Dermis microvascular lymphatic vessel endothelial cell (primary cell): ENCODE results near the gene LMLN. TPM values are rescaled to one million over a fixed set of nuclear protein-coding genes. Genes with fewer than 3 reads are reported as not detected.
"Not testable (repeated sequence)": the region's sequence is repeated elsewhere in the genome, so short reads cannot be mapped to it uniquely, and the experiment has no call there.

Experiments used
- DNase-seq, 2 donors: peaks; one replicate each; pipeline versions ENCODE4 v3.0.0 to v3.0.0-alpha.2; 2010; ENCODE audit warnings: low read depth in 2 of 2
- total RNA-seq: library from RNA; depleted of rRNA; stranded (reverse); fragments of >200 nt; gene quantifications from 2 replicates; pipeline ENCODE4 v1.2.1, GENCODE V29; 2014

The LMLN gene
- total RNA-seq = 3.3 and 3.7 TPM in 2 replicates

DNA sequence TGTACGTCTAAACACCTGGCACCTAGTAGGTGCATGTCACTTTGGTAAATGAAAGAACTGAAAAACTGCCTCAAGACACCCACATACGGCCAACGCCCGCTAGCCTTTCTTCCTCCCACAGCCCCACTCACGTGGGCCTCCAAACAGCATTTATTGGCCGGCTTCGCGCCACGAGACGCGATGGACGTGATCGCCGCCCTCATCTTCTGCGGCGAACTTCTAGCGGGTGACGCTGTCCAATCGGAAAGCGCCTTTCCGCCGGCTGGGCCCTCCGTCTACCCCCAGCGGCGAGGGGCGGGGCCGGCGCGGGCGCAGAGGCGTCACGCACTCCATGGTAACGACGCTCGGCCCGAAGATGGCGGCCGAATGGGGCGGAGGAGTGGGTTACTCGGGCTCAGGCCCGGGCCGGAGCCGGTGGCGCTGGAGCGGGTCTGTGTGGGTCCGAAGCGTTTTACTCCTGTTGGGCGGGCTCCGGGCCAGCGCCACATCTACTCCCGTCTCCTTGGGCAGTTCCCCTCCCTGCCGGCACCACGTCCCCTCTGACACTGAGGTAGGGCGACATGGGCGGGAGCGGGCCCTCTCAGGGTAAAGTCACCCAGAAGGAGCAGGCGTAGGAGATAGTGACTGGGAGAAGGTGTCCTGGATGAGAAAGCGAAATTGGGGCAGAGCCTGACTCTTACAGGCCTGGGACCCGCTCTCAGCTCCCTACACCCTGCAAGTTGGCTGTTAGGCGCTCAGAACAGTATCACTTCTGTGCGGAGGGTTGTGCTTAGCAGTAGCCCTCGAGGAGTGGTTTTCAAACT, at the start of gene LMLN:
TSS of gene LMLN (plus strand) at position 327 of the 803 bp plus-strand sequence. CDS start at position 356, 29 bp downstream.
- peak; percentile 89 to 97 for DNase-seq

DNA sequence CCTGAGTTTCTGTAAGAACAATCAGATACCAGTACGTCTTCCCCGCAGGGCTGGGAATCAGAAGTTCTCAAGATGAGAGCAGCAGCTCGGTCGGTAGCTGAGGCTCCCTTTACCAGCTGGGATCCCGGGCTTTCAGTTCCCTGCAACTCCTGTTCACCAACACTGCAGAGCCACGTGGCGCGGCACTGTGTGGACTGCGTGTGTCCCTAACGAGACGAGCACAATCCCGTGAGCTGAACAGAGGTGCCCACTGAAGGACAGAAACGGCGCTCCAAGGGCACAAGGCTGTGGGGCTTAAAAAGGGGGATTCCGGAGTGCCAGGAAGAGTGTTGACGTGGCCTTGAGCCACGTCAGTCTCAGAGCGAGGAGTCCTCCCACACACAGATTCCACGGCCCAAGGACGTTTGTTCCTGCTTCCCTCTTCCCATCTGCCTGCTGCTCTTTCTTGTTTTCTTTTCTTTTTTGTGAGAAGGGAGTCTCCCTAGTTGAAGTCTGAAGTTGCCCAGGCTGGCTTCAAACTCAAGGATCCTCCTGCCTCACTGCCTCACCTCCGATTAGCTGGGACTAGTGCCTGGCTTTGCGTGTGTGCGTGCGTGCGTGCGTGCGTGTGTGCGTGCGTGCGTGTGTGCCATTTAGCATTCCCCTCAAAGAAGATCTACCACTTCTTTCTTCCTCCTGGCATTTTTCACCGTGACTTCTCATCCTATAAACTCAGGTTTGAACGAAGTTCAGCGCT, 47.1 kb upstream of the LMLN start:
- DNase-seq = no peak

DNA sequence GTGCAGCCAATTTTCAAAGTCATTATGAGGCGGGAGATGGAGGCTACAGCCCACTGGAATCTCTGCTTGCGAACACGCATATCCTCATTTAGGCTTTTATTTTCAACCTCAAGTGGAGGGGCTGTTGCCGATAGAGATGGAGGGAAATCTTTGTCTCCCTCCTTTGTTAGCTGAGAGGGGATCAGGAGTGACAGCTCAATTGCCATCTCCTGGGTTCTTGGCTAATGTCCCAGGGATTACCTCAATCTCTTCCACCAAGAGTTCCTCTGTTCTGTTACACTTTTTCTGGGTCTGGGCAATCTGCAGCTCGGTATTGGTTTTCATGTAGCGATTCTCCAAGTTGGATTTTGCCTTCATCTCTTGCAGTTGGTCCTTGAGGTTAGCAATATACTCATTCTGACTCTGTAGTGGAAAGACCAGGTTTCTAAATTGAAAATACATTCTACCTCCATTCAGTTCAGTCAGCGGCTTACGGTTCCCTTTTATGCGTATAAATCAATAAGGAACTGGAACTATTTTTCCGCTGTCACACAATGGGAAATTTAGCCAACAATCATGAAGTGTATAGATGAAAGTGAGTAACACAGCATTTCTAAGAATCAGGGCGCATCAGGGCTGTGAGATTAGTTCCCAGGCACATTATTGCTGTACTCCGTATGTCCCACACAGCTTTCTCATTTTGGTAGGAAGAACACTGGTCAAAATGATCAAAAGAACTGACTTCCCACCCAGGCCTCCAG, 46.2 kb upstream of the LMLN start:
- no peak for DNase-seq

DNA sequence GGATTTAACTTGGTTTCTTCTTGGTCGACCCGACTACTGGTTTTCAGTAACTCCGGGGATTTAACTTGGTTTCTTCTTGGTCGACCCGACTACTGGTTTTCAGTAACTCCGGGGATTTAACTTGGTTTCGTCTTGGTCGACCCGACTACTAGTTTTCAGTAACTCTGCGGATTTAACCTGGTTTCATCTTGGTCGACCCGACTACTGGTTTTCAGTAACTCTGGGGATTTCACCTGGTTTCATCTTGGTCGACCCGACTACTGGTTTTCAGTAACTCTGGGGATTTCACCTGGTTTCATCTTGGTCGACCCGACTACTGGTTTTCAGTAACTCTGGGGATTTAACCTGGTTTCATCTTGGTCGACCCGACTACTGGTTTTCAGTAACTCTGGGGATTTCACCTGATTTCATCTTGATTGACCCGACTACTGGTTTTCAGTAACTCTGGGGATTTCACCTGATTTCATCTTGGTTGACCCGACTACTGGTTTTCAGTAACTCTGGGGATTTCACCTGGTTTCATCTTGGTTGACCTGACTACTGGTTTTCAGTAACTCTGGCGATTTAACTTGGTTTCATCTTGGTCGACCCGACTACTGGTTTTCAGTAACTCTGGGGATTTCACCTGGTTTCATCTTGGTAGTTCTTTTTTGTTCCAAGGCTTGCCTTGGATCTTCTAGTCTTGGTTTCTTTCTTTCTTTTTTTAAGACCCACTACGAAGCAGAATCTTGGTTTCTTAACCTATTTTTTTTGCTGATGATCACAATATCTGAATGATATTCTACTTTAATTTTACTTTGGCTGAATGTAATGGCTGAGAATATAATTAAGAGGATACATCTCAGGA, 38.4 kb upstream of the LMLN start:
- not testable (repeated sequence) for DNase-seq

GRCh38 chr3:197926418-197926817, 33.6 kb upstream of the LMLN start:
- no peak for DNase-seq

DNA sequence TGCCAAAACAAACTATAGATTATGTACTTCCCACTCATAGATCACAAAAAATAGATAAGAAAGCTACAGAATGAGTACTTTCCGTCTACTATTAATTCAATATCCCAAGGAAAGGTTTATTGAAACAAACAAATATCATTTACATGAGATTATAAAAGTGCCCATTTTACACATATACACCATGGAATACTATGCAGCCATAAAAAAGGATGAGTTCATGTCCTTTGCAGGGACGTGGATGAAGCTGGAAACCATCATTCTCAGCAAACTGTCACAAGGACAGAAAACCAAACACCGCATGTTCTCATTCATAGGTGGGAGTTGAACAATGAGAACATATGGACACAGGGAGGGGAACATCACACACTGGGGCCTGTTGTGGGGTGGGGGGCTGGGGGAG, 32.4 kb upstream of the LMLN start:
- not testable (repeated sequence) for DNase-seq

DNA sequence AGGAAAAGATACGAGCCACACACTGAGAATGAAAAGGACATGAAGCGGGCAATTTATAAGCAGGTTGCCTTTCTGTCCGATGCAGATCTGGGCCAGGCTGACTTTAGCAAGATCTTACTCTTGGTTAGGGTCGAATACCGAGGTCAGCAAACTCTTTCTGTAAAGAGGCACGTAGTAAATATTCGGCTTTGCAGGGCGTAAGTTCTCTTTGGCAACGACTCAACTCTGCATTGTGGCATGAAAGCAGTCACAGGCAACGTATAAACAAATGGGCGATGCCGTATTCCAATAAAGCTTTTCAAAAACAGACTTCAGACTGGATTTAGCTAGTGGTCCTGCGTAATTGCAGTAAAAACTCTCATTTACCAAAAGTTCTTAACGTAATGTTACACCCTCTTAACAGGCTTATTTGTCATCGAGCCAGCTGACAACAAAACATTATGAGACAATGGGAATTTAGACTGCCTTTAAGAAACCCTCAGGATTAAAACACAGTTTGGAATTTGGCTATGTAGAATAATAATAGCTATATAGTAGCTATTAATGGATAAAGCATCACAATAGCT, 23.1 kb upstream of the LMLN start:
- DNase-seq = no peak

DNA sequence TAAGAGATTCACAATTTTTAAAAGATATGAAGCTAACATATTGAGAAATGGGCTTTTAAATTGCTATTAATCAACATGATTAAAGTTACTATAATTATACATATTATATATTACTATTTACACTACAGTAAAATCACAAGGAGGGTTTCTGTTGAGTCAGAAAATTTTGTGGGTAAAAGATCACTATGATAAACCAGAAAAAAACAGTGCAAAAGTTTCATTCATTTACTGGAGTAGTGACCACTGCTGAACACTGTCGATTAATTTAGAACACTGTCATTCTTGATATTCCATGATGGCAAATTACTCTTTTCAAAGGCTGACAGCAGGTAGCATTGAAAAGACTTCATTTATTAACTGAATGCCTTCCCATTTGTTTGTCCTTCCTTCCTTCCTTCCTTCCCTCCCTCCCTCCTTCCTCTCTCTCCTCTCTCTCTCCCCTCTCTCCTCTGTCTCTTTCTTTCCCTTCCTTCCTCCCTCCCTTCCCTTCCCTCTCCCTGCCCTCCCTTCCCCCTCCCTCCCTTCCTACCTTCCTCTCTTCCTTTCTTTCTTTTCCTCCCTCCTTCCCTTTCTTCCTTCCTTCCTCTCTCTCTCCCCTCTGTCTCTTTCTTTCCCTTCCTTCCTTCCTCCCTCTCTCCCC, 19.2 kb upstream of the LMLN start:
- DNase-seq = no peak

- DNase-seq = peak; percentile 55 to 61
Observed at GRCh38 chr3:197942956-197943556, 17.0 kb upstream of the LMLN start.

DNA sequence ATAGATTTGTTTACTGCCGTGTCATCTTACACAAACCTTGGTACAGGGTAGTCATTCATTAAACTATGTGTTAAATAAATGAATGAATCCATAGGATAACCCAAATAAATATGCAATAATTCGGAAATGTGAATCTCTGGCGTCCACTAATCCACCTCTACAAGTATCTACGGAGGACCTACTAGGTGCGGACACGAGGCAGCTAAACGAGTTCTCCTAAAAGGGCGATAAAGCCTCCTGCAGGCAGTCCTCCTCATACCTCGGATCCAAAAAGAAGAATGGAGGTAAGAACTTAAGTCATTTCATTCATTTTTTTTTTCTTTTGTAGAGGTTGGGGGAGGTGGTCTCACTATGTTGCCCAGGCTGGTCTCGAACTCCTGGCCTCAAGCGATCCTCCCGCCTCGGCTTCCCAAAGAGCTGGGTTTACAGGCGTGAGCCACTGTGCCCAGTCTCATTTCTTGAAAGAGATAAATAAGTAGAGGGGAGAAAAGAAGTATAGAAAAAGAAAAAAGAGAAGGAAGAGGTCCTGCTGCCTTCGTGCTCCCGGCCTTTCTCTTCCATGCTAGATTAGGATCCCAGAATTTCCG, 10.7 kb upstream of the LMLN start:
- no peak for DNase-seq

GRCh38 chr3:197949778-197950676, 10.0 kb upstream of the LMLN start, which contains the start of gene RPL35A:
Gene RPL35A, plus strand, starts transcription at chr3:197950190. Its CDS starts 778 bp downstream, at chr3:197950968.
- DNase-seq = peak; percentile 93 to 94

- DNase-seq = no peak
Observed at GRCh38 chr3:197950677-197951061, 9.3 kb upstream of the LMLN start.

DNA sequence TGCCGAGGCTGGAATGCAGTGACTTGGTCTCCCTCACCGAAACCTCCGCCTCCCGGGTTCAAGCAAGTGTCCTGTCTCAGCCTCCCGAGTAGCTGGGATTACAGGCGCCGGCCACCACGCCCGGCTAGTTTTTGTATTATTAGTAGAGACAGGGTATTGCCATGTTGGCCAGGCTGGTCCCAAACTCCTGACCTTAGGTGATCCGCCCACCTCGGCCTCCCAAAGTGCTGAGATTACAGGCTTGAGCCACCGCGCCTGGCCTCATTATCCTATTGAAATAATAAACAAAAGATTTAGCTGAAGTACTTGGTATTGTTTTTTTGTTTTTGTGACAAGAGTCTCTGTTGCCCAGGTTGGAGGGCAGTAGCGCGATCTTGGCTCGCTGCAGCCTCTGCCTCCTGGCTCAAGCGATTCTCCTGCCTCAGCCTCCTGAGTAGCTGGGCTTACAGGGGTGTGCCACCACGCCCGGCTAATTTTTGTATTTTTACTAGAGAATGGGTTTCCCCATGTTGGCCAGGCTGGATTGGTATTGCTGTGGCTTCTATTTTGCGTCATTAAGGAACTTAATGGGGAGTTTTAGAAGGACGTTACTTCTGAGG, 8.5 kb upstream of the LMLN start:
- no peak for DNase-seq

DNA sequence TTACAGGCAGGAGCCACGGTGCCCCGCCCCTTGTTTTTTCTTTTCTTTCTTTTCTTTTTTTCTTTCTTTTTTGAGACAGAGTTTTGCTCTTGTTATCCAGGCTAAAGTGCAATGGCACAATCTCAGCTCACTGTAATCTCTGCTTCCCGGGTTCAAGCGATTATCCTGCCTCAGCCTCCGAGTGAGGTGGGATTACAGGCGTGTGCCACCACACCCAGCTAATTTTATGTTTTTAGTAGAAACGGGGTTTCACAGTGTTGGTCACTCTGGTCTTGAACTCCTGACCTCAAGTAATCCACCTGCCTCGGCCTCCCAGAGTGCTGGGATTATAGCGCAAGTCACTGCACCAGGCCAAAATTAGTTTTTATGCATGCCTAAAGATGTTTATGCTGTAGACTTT, 7.6 kb upstream of the LMLN start:
- DNase-seq = no peak

GRCh38 chr3:197953325-197953724, 6.7 kb upstream of the LMLN start:
- DNase-seq = peak in 1 of 2 donors; percentile 30

GRCh38 chr3:197953881-197954280, 6.1 kb upstream of the LMLN start:
- peak; percentile 73 to 87 for DNase-seq

GRCh38 chr3:197955892-197956477, 4.0 kb upstream of the LMLN start:
- DNase-seq = no peak

GRCh38 chr3:197956626-197956988, 3.4 kb upstream of the LMLN start:
- no peak for DNase-seq
